IMR-90 (cell line): ENCODE measurements around the gene GABBR1. TPM values are rescaled to one million over a fixed set of nuclear protein-coding genes. Genes with fewer than 3 reads are reported as not detected.

ENCODE experiments used
- ATAC-seq: fragments of 200-7000 bp; cut with Tn5 transposase; 2 replicates; pipeline ENCODE4 v1.9.1; 2020; ENCODE audit warnings: low read depth, mild to moderate bottlenecking, moderate library complexity
- BruUV-seq: library from RNA; stranded (reverse); fragments of 400-500 nt; replicated peaks from 2 replicates; lab custom pipeline; 2021; lab: Mats Ljungman, UMichigan
- CTCF ChIA-PET: fragments of 300-600 bp; formaldehyde crosslinking; extraction: SDS; loops from one replicate; lab custom pipeline; 2021; ENCODE audit warnings: antibody characterized with exemption; lab: Yijun Ruan, JAX
- POLR2A ChIA-PET: fragments of 300-600 bp; sonication (Branson Sonifier 250); formaldehyde crosslinking; loops from one replicate; lab custom pipeline; 2022; ENCODE audit warnings: antibody characterized with exemption; ENCODE audit not compliant: unreplicated experiment; lab: Charles Lee
- DNase-seq: peaks from one replicate; pipeline ENCODE4 v3.0.0; 2013
- H2AFZ ChIP-seq: replicated peaks from 2 replicates; pipeline ENCODE3; 2013; ENCODE audit warnings: low read length, mild to moderate bottlenecking; ENCODE audit not compliant: poor library complexity
- H2AK5ac ChIP-seq: 2 replicates; pipeline ENCODE4 v1.6.1; 2013; ENCODE audit warnings: low read depth, low read length, inconsistent platforms
- H2AK9ac ChIP-seq: replicated peaks from 2 replicates; pipeline ENCODE3; 2013; ENCODE audit warnings: mild to moderate bottlenecking, low read depth, low read length, moderate library complexity; ENCODE audit not compliant: poor library complexity
- H2BK120ac ChIP-seq: 2 replicates; pipeline ENCODE4 v1.6.1; 2013; ENCODE audit warnings: low read depth, low read length, inconsistent platforms
- H2BK15ac ChIP-seq: 3 replicates; pipeline ENCODE4 v1.6.1; 2013; ENCODE audit warnings: low read depth, low read length, inconsistent platforms
- H2BK20ac ChIP-seq: 2 replicates; pipeline ENCODE4 v1.6.1; 2013; ENCODE audit warnings: low read depth, mild to moderate bottlenecking, inconsistent platforms, low read length, moderate library complexity
- H2BK5ac ChIP-seq: 2 replicates; pipeline ENCODE4 v1.6.1; 2013; ENCODE audit warnings: mild to moderate bottlenecking, low read depth, low read length, inconsistent platforms; ENCODE audit not compliant: poor library complexity, severe bottlenecking
- H3K14ac ChIP-seq: replicated peaks from 2 replicates; pipeline ENCODE4 v1.6.1; 2013; ENCODE audit warnings: low read depth, low read length, inconsistent platforms
- H3K18ac ChIP-seq: 2 replicates; pipeline ENCODE4 v1.6.1; 2013; ENCODE audit warnings: low read depth, low read length, control low read depth
- H3K23ac ChIP-seq: 2 replicates; pipeline ENCODE4 v1.6.1; 2013; ENCODE audit warnings: low read depth, low read length, inconsistent platforms
- H3K27ac ChIP-seq: 2 replicates; pipeline ENCODE4 v1.5.1; 2013; ENCODE audit warnings: mild to moderate bottlenecking, control low read depth, low read length; ENCODE audit not compliant: insufficient read depth
- H3K27me3 ChIP-seq: 2 replicates; pipeline ENCODE4 v1.6.1; 2013; ENCODE audit warnings: low read length; ENCODE audit not compliant: control insufficient read depth, insufficient read depth
- H3K36me3 ChIP-seq: 2 replicates; pipeline ENCODE4 v1.6.1; 2013; ENCODE audit warnings: low read length, mixed read lengths; ENCODE audit not compliant: control insufficient read depth, insufficient read depth
- H3K4ac ChIP-seq: 2 replicates; pipeline ENCODE4 v1.6.1; 2013; ENCODE audit warnings: low read depth, low read length, inconsistent platforms
- H3K4me1 ChIP-seq: 2 replicates; pipeline ENCODE4 v1.6.1; 2013; ENCODE audit warnings: low read length, mixed read lengths; ENCODE audit not compliant: control insufficient read depth, insufficient read depth
- H3K4me2 ChIP-seq: 2 replicates; pipeline ENCODE4 v1.6.1; 2013; ENCODE audit warnings: low read depth, mild to moderate bottlenecking, control low read depth, low read length, moderate library complexity
- H3K4me3 ChIP-seq: 2 replicates; pipeline ENCODE4 v1.5.1; 2013; ENCODE audit warnings: low read depth, mild to moderate bottlenecking, control low read depth, low read length, moderate library complexity; ENCODE audit not compliant: insufficient read depth
- H3K56ac ChIP-seq: 2 replicates; pipeline ENCODE4 v1.6.1; 2013; ENCODE audit warnings: low read length, inconsistent platforms; ENCODE audit not compliant: insufficient read depth; ENCODE audit errors: extremely low read depth
- H3K79me1 ChIP-seq, 2 experiments: 2 replicates each; pipeline ENCODE4 v1.6.1; 2013; ENCODE audit warnings: low read length in 2 of 2, inconsistent platforms in 1 of 2, low read depth in 1 of 2
- H3K9ac ChIP-seq: 2 replicates; pipeline ENCODE4 v1.6.1; 2013; ENCODE audit warnings: low read depth, low read length, control low read depth
- H3K9me1 ChIP-seq: 2 replicates; pipeline ENCODE4 v1.6.1; 2013; ENCODE audit warnings: low read length, inconsistent platforms; ENCODE audit not compliant: insufficient read depth
- H3K9me3 ChIP-seq: 2 replicates; pipeline ENCODE4 v1.6.1; 2013; ENCODE audit warnings: low read length; ENCODE audit not compliant: control insufficient read depth, insufficient read depth
- H4K20me1 ChIP-seq: 2 replicates; pipeline ENCODE4 v1.6.1; 2013; ENCODE audit warnings: low read length, inconsistent platforms; ENCODE audit not compliant: insufficient read depth
- H4K5ac ChIP-seq: 2 replicates; pipeline ENCODE4 v1.6.1; 2013; ENCODE audit warnings: mild to moderate bottlenecking, low read depth, low read length, control low read depth
- H4K8ac ChIP-seq, 2 experiments: 2 replicates each; pipeline ENCODE4 v1.6.1; 2013; ENCODE audit warnings: low read depth in 2 of 2, low read length in 2 of 2, control low read depth in 1 of 2, inconsistent platforms in 1 of 2
- H4K91ac ChIP-seq: 2 replicates; pipeline ENCODE4 v1.6.1; 2013; ENCODE audit warnings: low read depth, low read length, inconsistent platforms; ENCODE audit not compliant: insufficient read depth
- BHLHE40 ChIP-seq: fragments of 150-350 bp; IDR thresholded peaks from 2 replicates; pipeline ENCODE4 v1.6.1; 2016; ENCODE audit warnings: mild to moderate bottlenecking, low read depth, low read length
- CTCF ChIP-seq: conservative IDR thresholded peaks from 2 replicates; pipeline ENCODE4 v1.5.1; 2012; ENCODE audit warnings: mild to moderate bottlenecking, low read depth, low read length, improper control_type of control experiment
- MAFK ChIP-seq: IDR thresholded peaks from 2 replicates; pipeline ENCODE4 v1.6.1; 2012; ENCODE audit warnings: low read depth, low read length, improper control_type of control experiment
- MXI1 ChIP-seq: IDR thresholded peaks from 2 replicates; pipeline ENCODE4 v1.6.1; 2012; ENCODE audit warnings: low read depth, mild to moderate bottlenecking, low read length, moderate library complexity, borderline replicate concordance
- NFE2L2 ChIP-seq: fragments of 150-350 bp; IDR thresholded peaks from 2 replicates; pipeline ENCODE4 v1.6.1; 2016; ENCODE audit warnings: low read depth, mild to moderate bottlenecking, low read length
- SMC3 ChIP-seq: fragments of 150-350 bp; IDR thresholded peaks from 2 replicates; pipeline ENCODE4 v1.6.1; 2016; ENCODE audit warnings: low read depth, mild to moderate bottlenecking, antibody characterized with exemption, low read length, moderate library complexity
- USF2 ChIP-seq: fragments of 150-350 bp; IDR thresholded peaks from 2 replicates; pipeline ENCODE4 v1.6.1; 2017; ENCODE audit warnings: mild to moderate bottlenecking, antibody characterized with exemption, low read length, low read depth
- WGBS, 2 experiments: methylation state at CpG; one replicate each; pipeline versions ENCODE4 v1.1.5 to v1.1.7; 2013; ENCODE audit warnings: missing lambda C conversion rate in 2 of 2; ENCODE audit not compliant: insufficient read length in 1 of 2; ENCODE audit errors: extremely low coverage in 2 of 2; 5-methylcytosine and 5-hydroxymethylcytosine counted together
- dilution Hi-C: fragments of 300-500 bp; cut with HindIII; formaldehyde crosslinking; loops from one replicate; pipeline ENCODE4 v1.14.3; 2018; ENCODE audit warnings: low sequenced_read_pairs; ENCODE audit not compliant: unreplicated experiment
- in situ Hi-C: fragments of 300-500 bp; cut with MboI; formaldehyde crosslinking; loops from 3 replicates; pipeline ENCODE4 v1.14.3; 2019; ENCODE audit warnings: low sequenced_read_pairs, inconsistent platforms, mixed read lengths
- intact Hi-C: fragments of 100-400 bp; cut with micrococcal nuclease; formaldehyde crosslinking; loops from 2 replicates; pipeline ENCODE4 v1.10.0; 2022
- polyA plus RNA-seq, 3 experiments: library from polyadenylated mRNA; depleted of rRNA; stranded (reverse); fragments of >200 nt; gene quantifications; 2 replicates each; pipeline ENCODE4 v1.2.3, GENCODE V29; 2012; ENCODE audit warnings: low replicate concordance in 1 of 3
- total RNA-seq: library from RNA; depleted of rRNA; stranded (reverse); fragments of >200 nt; gene quantifications from 2 replicates; pipeline ENCODE4 v1.2.3, GENCODE V29; 2012

The GABBR1 gene
- total and polyA plus RNA-seq, 2 of the 4 experiments (the other 2 are of a cell fraction), result 5.9 to 31.5 TPM

GRCh38 chr6:29681811-29682210, 48.8 kb upstream of the GABBR1 start:
- dilution Hi-C loops (no loop called here), intact Hi-C loops (no loop called here), in situ Hi-C loops (no loop called here)
- Histone ChIP-seq H4K20me1 (no peaks in the 10 kb centered on the region), H3K56ac (no peak overlapping the region), H2BK15ac (no peak overlapping the region), H4K8ac (no peak overlapping the region), H3K27me3 (no peaks in the 10 kb centered on the region; the same call in 1 of the 2 replicates), H3K9ac (no peak overlapping the region), H3K9me1 (no peaks in the 10 kb centered on the region), H3K79me1 (no peaks in the 10 kb centered on the region), H2BK120ac (no peak overlapping the region), H2AFZ (no peak overlapping the region), H3K4ac (no peak overlapping the region), H2BK5ac (no peak overlapping the region), H3K18ac (no peak overlapping the region), H3K4me2 (no peak overlapping the region), H3K14ac (no peak overlapping the region), H2AK9ac (no peak overlapping the region), H2AK5ac (no peak overlapping the region), H3K23ac (no peak overlapping the region), H4K5ac (no peak overlapping the region), H3K9me3 (no peaks in the 10 kb centered on the region), H2BK20ac (no peak overlapping the region), H3K4me1 (no peaks in the 10 kb centered on the region), H3K36me3 (no peaks in the 10 kb centered on the region), H3K4me3 (no peak overlapping the region), H3K27ac (no peak overlapping the region), H4K91ac (no peak overlapping the region)
- WGBS, 2 experiments, result 52% methylated on average over 3 of the region's 8 CpGs; no CpG with 5 or more reads in 1 of the 2 experiments
- ChIA-PET POLR2A (no interaction called here), CTCF (no interaction called here)
- ATAC-seq (no peak), DNase-seq (no peak)
- BruUV-seq, result no TSS peak
- TF ChIP-seq CTCF (no peak), NFE2L2 (no peak), USF2 (no peak), MAFK (no peak), MXI1 (no peak), SMC3 (no peak), BHLHE40 (no peak)
